Endothelial cell of hepatic sinusoid (primary cell): ENCODE data around the gene ZNF746.

ENCODE experiments used
- in situ Hi-C: cut with HindIII; loops from 2 replicates; pipeline ENCODE4 v1.10.0; 2017; ENCODE audit warnings: low sequenced_read_pairs

The ZNF746 gene

GRCh38 chr7:149430192-149430591 is 67.4 kb downstream of the ZNF746 start:
- in situ Hi-C loops: no loop called here

GRCh38 chr7:149427893-149428292 is 69.7 kb downstream of the ZNF746 start:
- in situ Hi-C loops: no loop called here

- in situ Hi-C loops: no loop called here
Observed at GRCh38 chr7:149427096-149427680, 70.4 kb downstream of the ZNF746 start.

GRCh38 chr7:149423449-149424110 is 74.0 kb downstream of the ZNF746 start:
- in situ Hi-C loops: loop anchor here (5.0 kb wide), 1 partner anchor 289 kb away; a partner anchor contains a TSS

- in situ Hi-C loops: loop anchor here (5.0 kb wide), 1 partner anchor 289 kb away; a partner anchor contains a TSS
Observed at GRCh38 chr7:149422914-149423301, 74.7 kb downstream of the ZNF746 start.
